OCI-LY3 (cell line): ENCODE results near the gene TMIGD1.

Experiments
- H2AFZ ChIP-seq: fragments of 200-600, 300-600 bp; shearing (Covaris generic); 2 replicates; pipeline ENCODE4 v1.6.0; 2014; ENCODE audit warnings: antibody characterized with exemption, low read depth, low read length
- H3K27ac ChIP-seq: fragments of 200-600, 300-600 bp; sonication (generic); 2 replicates; pipeline ENCODE4 v1.5.1; 2014; ENCODE audit warnings: mild to moderate bottlenecking, low read length, moderate library complexity, mixed read lengths
- H3K27me3 ChIP-seq: fragments of 200-600, 300-600 bp; sonication (generic); 2 replicates; pipeline ENCODE4 v1.6.1; 2014; ENCODE audit warnings: low read depth, low read length, mixed read lengths
- H3K36me3 ChIP-seq: fragments of 200-600, 300-600 bp; sonication (generic); replicated peaks from 2 replicates; pipeline ENCODE3; 2014; ENCODE audit warnings: low read depth, low read length, mixed read lengths
- H3K4me1 ChIP-seq: fragments of 300-600, 200-600 bp; sonication (generic); 2 replicates; pipeline ENCODE4 v1.6.1; 2014; ENCODE audit warnings: low read length, mixed read lengths
- H3K4me2 ChIP-seq: fragments of 200-600, 300-600 bp; sonication (generic); 2 replicates; pipeline ENCODE4 v1.6.1; 2014; ENCODE audit warnings: low read length, mixed read lengths
- H3K4me3 ChIP-seq: fragments of 300-600, 200-600 bp; sonication (generic); 2 replicates; pipeline ENCODE4 v1.5.1; 2014; ENCODE audit warnings: antibody characterized with exemption, mild to moderate bottlenecking, low read length, moderate library complexity
- H3K79me2 ChIP-seq: fragments of 300-600, 200-600 bp; shearing (Covaris generic); 2 replicates; pipeline ENCODE4 v1.6.1; 2014; ENCODE audit warnings: mild to moderate bottlenecking, low read length, mixed read lengths
- H3K9ac ChIP-seq: fragments of 300-600, 200-600 bp; shearing (Covaris generic); 2 replicates; pipeline ENCODE4 v1.6.0; 2014; ENCODE audit warnings: mild to moderate bottlenecking, low read length, moderate library complexity
- H3K9me3 ChIP-seq: fragments of 200-600, 300-600 bp; shearing (Covaris generic); 2 replicates; pipeline ENCODE4 v1.6.1; 2014; ENCODE audit warnings: low read length, mixed read lengths; ENCODE audit not compliant: insufficient read depth
- H4K20me1 ChIP-seq: fragments of 200-600, 300-600 bp; sonication (generic); 2 replicates; pipeline ENCODE4 v1.6.1; 2016; ENCODE audit warnings: low read length, mixed read lengths; ENCODE audit not compliant: insufficient read depth
- EZH2phosphoT487 ChIP-seq: fragments of 200-600 bp; shearing (Covaris generic); IDR thresholded peaks from 2 replicates; pipeline ENCODE4 v1.6.1; 2018; ENCODE audit warnings: antibody characterized with exemption, mixed run types, low read depth
- TF ChIP-seq, protein P1 (sequence below): fragments of 200-600, 300-600 bp; sonication (generic); IDR thresholded peaks from 2 replicates; pipeline ENCODE4 v1.5.1; 2014; ENCODE audit warnings: antibody characterized with exemption, low read length, low read depth

Gene TMIGD1

DNA sequence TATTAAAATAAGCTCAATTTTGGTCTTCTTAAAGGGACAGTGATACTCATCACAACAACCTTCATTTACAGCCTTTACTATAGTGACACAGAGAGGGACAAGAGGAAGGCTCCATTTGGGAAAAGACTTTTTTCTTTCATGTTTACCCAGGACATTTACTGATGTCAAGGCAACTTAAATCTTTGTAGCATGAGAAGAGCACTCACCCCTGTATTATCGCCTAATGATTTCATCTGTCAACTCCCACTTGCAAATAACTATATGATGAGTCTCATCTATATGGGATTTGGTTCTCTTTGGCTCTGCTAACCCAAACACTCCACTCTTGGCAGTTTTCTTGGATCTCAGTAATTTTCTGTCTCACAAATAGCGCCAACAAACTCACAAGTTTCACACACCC, 66.2 kb downstream of the TMIGD1 start:
- Histone ChIP-seq H3K4me2 (no peak overlapping the region), H2AFZ (no peak overlapping the region), H3K9me3 (no peaks in the 10 kb centered on the region), H3K4me3 (no peak overlapping the region), H3K36me3 (peaks cover 66% of the 10 kb centered on the region), H3K27me3 (no peaks in the 10 kb centered on the region), H3K9ac (no peak overlapping the region), H3K4me1 (no peaks in the 10 kb centered on the region), H3K27ac (no peak overlapping the region), H4K20me1 (no peaks in the 10 kb centered on the region), H3K79me2 (no peaks in the 10 kb centered on the region)
- TF ChIP-seq EZH2phosphoT487 = no peak
- TF ChIP-seq, protein P1, sequence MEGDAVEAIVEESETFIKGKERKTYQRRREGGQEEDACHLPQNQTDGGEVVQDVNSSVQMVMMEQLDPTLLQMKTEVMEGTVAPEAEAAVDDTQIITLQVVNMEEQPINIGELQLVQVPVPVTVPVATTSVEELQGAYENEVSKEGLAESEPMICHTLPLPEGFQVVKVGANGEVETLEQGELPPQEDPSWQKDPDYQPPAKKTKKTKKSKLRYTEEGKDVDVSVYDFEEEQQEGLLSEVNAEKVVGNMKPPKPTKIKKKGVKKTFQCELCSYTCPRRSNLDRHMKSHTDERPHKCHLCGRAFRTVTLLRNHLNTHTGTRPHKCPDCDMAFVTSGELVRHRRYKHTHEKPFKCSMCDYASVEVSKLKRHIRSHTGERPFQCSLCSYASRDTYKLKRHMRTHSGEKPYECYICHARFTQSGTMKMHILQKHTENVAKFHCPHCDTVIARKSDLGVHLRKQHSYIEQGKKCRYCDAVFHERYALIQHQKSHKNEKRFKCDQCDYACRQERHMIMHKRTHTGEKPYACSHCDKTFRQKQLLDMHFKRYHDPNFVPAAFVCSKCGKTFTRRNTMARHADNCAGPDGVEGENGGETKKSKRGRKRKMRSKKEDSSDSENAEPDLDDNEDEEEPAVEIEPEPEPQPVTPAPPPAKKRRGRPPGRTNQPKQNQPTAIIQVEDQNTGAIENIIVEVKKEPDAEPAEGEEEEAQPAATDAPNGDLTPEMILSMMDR = no peak
